ENCODE measurements around the gene ERICH4.
"Not testable (repeated sequence)": the region's sequence is repeated elsewhere in the genome, so short reads cannot be mapped to it uniquely, and the experiment has no call there.

DNA sequence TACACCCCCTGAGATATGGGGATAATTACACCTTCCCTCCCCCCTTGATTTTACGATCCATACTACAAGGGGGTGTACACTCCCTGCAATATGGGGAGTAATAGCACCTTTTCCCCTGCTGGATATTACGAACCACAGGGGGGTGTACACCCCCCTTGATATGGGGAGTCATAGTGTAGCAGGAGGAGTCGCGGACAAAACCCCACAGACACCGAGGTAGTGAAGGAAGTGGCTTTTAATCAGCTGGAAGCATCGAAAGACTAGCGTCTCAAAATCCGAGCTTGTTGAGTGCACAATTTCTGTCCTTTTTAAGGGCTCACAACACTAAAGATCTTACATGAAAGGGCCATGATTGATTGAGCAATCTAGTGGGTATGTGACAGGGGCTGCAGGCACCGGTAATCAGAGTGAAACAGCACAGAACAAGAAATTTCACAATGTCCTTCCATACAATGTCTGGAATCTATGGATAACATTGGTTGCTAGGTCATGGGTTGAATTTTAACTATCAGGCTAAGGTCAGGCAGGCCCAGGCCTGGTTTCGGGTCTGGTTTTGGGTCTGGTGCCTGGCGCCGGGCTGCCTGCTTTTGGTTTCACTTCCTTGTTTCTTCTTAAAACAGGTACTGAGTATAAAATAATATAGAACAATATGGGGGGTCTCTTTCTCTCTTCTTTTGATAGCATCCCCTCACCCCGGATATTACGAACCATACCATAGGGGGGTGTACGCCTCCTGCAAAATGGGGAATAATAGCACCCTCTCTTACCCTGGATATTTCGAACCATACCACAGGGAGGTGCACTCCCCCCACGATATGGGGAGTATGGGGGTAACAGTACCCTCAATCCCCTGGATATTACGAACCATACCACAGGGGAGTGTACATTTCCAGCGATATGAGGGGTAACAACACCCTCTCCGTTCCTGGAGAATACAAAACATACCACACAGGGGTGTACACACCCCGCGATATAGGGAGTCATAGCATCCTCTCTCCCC lies 20.6 kb downstream of the ERICH4 start:
- TF ChIP-seq, protein P1, sequence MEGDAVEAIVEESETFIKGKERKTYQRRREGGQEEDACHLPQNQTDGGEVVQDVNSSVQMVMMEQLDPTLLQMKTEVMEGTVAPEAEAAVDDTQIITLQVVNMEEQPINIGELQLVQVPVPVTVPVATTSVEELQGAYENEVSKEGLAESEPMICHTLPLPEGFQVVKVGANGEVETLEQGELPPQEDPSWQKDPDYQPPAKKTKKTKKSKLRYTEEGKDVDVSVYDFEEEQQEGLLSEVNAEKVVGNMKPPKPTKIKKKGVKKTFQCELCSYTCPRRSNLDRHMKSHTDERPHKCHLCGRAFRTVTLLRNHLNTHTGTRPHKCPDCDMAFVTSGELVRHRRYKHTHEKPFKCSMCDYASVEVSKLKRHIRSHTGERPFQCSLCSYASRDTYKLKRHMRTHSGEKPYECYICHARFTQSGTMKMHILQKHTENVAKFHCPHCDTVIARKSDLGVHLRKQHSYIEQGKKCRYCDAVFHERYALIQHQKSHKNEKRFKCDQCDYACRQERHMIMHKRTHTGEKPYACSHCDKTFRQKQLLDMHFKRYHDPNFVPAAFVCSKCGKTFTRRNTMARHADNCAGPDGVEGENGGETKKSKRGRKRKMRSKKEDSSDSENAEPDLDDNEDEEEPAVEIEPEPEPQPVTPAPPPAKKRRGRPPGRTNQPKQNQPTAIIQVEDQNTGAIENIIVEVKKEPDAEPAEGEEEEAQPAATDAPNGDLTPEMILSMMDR (IDR thresholded peaks at IDR 0.05 in 4 of 5, conservative IDR thresholded peaks at IDR 0.05 in 1 of 5), result not testable (repeated sequence)
- TF ChIP-seq POLR2A (IDR thresholded peaks at IDR 0.05), result not testable (repeated sequence)

All from gastrocnemius medialis (tissue), 4 donors.